Esophagus muscularis mucosa (tissue), 4 donors: Measurements from ENCODE around the gene VAMP4.

Source experiments
- EP300 ChIP-seq: sonication (generic); formaldehyde crosslinking; IDR thresholded peaks from one replicate; pipeline ENCODE4 v1.6.1; 2017; ENCODE audit warnings: antibody characterized with exemption
- POLR2A ChIP-seq: fragments of 450-650 bp; IDR thresholded peaks from one replicate; pipeline ENCODE4 v1.6.1; 2017; ENCODE audit warnings: antibody characterized with exemption, moderate library complexity, mild to moderate bottlenecking, low read depth
- POLR2AphosphoS5 ChIP-seq, 2 donors: sonication (generic); formaldehyde crosslinking; IDR thresholded peaks; one replicate each; pipeline ENCODE4 v1.6.1; 2017; ENCODE audit warnings: antibody characterized with exemption in 2 of 2
- TF ChIP-seq, protein P1 (sequence below), 3 experiments: fragments of 200-600 bp in 2 of 3; fragments of 450-650 bp in 1 of 3; sonication (generic) in 2 of 3; IDR thresholded peaks; one replicate each; pipeline ENCODE4 v1.5.1; 2017 to 2019; ENCODE audit warnings: antibody characterized with exemption in 3 of 3, mild to moderate bottlenecking in 2 of 3, moderate library complexity in 1 of 3

- TF ChIP-seq, protein P1, sequence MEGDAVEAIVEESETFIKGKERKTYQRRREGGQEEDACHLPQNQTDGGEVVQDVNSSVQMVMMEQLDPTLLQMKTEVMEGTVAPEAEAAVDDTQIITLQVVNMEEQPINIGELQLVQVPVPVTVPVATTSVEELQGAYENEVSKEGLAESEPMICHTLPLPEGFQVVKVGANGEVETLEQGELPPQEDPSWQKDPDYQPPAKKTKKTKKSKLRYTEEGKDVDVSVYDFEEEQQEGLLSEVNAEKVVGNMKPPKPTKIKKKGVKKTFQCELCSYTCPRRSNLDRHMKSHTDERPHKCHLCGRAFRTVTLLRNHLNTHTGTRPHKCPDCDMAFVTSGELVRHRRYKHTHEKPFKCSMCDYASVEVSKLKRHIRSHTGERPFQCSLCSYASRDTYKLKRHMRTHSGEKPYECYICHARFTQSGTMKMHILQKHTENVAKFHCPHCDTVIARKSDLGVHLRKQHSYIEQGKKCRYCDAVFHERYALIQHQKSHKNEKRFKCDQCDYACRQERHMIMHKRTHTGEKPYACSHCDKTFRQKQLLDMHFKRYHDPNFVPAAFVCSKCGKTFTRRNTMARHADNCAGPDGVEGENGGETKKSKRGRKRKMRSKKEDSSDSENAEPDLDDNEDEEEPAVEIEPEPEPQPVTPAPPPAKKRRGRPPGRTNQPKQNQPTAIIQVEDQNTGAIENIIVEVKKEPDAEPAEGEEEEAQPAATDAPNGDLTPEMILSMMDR (IDR thresholded peaks at IDR 0.05): no peak
- TF ChIP-seq POLR2A (no peak), EP300 (no peak), POLR2AphosphoS5 (IDR thresholded peaks at IDR 0.05) (no peak)
Observed at GRCh38 chr1:171783816-171784530, 42.1 kb upstream of the VAMP4 start.
